Right hindlimb (tissue), 1 donor: ENCODE data around the gene DCTN4.
"Not testable (repeated sequence)": the region's sequence is repeated elsewhere in the genome, so short reads cannot be mapped to it uniquely, and the experiment has no call there.

ENCODE experiments used
- DNase-seq: peaks from one replicate; pipeline ENCODE4 v3.0.0-alpha.2; 2018

The DCTN4 gene

GRCh38 chr5:150778088-150778516 is 19.3 kb upstream of the DCTN4 start:
- DNase-seq = no peak

GRCh38 chr5:150777685-150778084 is 18.9 kb upstream of the DCTN4 start:
- no peak for DNase-seq

DNA sequence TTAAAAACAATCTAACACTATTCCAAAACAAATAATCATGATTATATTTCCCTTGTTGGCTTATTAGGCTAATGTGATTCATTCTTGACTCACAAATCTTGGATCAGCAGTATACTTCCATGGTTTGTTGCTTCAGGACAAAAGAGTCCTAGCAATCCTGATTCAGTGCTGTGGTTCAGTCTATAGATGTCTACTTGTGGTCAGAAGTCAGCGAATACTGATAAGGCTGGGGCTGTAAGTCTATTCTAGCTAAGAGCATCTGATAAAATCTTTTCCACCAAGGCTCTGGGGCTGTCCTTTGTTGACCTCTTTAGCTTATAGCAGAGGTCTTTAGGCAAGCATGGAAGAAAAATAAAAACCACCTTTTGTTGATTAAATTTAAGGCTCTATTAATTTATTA is 15.3 kb upstream of the DCTN4 start:
- no peak for DNase-seq

DNA sequence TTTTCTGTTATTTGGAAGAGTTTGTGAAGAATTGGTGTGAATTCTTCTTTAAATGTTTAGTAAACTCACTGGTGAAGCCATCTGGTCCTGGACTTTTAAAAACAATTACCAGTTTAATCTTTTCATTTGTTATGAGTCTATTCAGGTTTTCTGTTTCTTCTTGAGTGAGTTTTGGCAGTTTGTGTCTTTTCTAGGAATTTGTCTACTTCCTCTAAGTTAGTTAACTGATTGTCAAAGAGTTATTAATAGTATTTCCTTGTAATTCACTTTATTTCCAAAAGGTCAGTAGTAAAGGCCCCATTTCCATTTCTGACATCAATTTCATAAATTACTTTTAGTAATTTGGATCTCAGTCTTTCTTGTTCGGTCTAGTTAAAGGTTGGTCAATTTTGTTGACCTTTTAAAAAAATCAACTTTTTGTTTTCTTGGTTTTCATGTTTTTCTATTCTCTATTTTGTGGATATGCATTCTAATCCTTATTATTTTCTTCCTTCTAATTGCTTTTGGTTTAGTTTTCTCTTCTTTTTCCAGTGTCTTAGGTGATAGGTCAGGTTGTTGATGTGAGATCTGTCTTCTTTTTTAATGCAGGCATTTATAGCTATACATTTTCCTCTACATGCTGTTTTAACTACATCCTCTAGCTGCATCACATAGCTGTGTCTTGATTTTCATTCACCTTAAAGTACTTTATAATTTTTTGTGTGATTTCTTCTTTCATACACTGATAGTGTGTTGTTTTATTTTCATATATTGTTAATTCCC is 12.4 kb upstream of the DCTN4 start:
- DNase-seq = no peak

DNA sequence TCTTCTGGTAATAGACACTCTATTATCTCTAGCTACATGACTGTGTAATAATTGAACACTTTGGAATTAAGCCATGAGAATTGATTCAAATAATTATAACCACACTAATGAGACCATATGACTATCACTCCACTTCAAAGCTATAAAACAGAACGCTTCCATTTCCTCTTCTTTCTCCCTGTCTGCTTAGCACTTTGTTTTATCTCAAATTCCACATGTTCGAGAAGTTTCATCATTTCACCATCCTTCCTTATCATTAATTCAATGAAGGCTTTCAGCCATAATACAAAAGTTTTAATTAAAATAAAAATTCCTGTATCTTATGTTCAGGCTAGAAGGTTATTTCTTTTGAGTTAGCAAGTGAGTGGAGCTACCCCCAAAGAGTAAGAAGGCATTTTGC is 7.4 kb upstream of the DCTN4 start:
- no peak for DNase-seq

DNA sequence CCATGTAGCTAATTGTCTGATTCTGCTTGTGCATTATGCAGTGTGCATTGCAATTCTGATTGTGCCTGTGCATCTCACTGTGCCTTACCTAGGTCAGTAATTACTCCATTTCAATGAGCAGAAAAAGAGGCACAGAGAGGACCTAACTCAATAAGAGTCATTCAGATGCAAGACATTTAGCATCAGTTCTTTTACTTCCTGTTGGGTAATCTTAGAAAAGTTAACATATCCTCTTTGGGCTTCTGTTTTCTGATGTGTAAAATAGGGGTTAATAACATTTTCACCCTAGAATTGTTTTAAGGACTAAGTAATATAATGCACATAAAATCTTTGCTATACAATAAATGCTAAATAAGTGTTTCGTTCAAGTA is 7.0 kb upstream of the DCTN4 start:
- no peak for DNase-seq

- DNase-seq = no peak
These were observed 6.4 kb upstream of the DCTN4 start for GRCh38 chr5:150765011-150765798.

DNA sequence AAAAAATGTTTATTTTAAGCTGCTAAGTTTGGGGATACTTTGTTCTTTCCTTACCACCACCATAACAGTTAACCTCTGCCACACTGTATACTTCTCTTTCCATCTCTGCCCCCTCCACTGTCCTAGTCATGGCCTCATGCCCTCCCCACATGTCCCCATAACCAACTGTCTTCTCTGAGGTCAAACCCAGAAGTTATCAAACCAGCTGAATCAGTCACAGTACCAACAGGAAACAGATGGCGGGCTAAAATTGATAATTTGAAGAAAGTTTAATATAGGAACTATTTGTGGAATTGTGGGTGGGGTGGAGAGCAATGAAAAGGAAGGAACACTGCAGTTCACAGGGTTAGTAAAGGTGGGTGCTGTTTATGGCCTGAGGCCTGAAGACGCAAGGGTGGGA is 5.7 kb upstream of the DCTN4 start:
- no peak for DNase-seq

GRCh38 chr5:150763023-150763769 is 4.4 kb upstream of the DCTN4 start:
- DNase-seq = peak; percentile 61

DNA sequence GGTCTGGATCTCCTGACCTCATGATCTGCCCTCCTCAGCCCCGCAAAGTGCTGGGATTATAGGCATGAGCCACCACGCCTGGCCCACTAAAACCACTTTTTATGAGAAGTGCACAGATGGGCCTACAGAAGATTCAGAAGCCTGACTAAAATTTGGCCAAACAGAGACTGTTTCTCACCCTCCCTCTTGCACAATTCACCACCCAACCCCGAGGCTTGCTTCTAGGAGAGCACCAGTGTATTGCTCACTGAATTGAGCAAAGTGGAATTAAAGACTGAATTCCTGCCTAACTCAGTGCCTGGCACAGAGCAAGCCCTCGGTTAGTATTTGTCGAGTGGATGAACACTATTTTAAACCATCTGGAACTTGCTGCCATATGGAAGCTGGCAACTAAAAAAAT is 3.4 kb upstream of the DCTN4 start:
- DNase-seq = no peak

DNA sequence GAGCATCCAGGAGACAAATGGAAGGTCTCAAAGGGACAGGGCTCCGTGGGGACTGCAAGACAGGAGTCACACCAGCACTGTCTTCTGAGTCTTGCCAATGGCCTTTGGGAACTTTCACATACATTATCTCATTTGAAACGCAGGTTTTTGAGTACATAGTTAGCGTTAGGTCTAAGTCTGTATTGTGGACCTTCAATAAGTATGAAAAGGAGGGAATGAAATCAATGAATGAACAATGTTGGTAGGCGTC is 442 bp upstream of the DCTN4 start:
- DNase-seq = no peak

DNA sequence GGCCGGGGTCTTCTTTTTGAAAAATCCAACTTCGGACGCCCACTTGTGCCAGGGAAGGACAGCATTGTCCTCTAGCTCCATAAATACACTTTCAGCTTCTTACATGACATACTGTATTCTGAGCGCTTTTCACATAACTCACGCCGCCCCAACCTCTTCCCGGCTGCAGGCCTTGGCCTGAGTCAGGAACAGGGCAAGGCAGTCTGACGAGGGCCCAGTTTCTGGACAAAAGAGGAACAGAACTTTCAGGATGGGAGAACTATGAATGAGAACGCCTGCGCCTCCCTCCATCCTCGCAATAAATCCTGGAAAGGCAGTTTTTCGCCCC is 650 bp downstream of the DCTN4 start:
- DNase-seq = no peak

DNA sequence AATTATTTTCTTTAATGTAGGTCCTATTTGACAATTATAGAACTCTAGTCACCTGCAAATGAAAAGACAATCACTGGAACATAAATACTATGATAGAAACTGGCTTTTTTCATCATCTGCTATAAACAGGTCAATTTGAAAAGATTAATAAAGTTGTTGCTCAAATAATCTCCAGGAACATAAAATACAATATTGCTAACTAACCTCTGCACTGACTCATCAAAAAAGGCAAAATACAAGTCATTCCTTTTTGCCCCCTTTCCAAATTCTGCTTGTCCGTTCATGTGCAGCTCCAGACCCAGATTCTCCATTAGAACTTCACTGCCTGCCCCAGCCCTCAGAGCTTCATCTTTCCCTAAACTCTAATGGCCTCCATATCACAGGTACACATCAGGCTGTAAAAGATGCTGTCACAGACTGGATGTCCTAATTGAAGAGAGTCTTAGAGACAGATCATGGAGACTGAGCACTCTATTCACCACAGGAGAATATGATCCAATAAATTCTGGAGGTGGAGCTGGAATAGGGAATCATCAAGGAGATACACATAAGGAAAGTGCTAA is 1.6 kb downstream of the DCTN4 start:
- DNase-seq = no peak

DNA sequence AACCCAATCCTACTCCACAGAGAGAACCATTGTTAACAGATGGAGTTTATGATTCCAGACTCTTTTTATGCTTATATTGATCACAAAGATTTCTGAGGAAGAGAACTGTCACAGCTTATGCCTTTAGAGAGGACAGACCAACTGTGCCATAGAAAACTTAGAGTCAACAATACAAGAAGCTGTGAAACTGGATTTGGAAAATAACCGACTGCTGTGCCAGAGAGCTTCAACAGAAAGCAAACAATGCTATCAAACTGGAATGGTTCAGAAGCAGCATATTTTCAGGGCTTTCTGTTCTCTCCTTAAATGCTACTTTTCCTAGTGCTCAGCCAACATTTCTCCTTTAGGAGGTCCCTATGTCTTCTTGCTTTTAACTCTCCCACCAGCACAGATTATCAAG is 5.0 kb downstream of the DCTN4 start:
- DNase-seq = no peak

DNA sequence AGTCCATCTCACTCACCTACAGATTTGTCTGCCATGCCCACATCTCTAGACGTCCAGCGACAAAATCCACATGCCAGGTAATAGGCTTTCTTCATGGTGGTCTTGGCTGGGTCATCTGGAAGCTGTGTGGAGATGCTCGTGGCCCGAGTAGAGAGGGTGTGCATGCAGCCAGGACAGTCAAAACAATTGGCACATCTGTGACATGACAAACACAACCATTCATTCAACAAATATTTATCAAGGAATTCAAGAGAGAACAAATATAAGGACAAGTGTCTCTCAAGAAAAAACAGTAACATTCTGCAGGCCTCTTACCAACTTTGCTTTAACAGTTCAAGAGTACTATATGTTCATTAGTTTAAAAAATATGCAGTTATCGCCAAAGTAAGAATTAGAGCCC is 5.4 kb downstream of the DCTN4 start:
- DNase-seq = no peak

DNA sequence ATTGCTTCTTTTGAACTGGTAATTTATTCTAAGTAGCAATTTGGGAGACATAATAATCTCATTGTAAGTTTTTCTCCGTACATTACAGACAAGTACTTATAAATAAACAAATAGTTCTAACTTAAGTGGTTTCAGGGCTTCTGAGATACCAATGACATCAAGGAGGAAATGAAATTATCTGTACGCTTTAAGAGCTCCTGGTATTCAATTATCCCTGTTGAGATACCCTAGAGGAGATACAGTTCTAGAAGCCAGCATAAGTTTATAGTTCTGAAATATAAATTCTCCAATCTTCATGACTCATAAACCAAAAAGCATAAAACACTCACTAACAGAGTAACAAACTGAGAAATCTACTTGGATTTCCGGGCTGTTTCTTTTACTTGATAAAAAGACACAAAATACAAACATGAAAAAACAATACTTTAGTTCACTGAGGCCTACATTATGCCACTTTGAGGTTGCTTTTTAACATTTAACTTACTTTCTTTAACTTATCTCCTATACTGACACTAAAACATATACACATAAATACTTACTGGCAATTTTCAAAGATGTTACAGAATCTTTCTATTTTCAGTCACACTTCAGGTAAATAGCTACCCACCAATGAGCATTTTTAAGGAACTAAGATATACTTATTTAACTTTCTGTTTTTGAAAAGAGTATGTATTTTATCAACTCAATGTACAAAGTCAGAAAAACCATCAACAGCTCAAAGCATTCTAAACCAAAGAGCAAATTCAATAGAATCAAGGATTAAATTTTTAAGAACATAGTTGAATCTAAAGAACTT is 7.5 kb downstream of the DCTN4 start:
- no peak for DNase-seq

- no peak for DNase-seq
These were observed 8.3 kb downstream of the DCTN4 start for GRCh38 chr5:150750469-150750868.

GRCh38 chr5:150743142-150743488 is 15.7 kb downstream of the DCTN4 start:
- not testable (repeated sequence) for DNase-seq

- not testable (repeated sequence) for DNase-seq
These were observed 16.2 kb downstream of the DCTN4 start for GRCh38 chr5:150742455-150743141.

DNA sequence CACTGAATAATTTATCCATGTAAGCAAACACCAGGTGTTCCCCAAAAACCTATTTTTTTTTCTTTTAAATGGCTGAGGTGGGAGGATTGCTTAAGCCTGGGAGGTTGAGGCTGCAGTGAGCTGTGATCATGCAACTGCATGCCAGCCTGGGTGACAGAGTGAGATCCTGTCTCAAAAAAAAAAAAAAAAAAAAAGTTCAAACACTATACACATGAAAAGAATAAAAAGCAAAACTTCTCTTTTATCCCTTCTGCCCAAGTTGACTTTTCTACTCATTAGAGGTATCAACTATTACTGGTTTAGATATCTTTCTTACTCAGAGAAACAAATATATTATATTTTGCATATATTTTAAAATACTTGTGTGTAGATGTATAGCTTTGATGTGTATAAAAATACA is 17.8 kb downstream of the DCTN4 start:
- no peak for DNase-seq

DNA sequence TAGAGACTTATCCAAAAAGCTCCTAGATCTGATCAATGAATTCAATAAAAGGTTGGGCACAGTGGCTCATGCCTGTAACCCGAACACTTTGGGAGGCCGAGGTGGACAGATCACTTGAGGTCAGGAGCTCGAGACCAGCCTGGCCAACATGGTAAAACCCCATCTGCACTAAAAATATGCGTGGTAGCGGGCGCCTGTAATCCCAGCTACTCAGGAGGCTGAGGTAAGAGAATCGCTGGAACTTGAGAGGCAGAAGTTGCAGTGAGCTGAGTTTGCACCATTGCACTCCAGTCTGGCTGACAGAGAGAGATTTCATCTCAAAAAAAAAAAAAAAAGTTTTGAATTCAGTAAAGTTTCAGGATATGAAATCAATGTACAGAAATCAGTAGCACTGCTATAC is 20.0 kb downstream of the DCTN4 start:
- no peak for DNase-seq

DNA sequence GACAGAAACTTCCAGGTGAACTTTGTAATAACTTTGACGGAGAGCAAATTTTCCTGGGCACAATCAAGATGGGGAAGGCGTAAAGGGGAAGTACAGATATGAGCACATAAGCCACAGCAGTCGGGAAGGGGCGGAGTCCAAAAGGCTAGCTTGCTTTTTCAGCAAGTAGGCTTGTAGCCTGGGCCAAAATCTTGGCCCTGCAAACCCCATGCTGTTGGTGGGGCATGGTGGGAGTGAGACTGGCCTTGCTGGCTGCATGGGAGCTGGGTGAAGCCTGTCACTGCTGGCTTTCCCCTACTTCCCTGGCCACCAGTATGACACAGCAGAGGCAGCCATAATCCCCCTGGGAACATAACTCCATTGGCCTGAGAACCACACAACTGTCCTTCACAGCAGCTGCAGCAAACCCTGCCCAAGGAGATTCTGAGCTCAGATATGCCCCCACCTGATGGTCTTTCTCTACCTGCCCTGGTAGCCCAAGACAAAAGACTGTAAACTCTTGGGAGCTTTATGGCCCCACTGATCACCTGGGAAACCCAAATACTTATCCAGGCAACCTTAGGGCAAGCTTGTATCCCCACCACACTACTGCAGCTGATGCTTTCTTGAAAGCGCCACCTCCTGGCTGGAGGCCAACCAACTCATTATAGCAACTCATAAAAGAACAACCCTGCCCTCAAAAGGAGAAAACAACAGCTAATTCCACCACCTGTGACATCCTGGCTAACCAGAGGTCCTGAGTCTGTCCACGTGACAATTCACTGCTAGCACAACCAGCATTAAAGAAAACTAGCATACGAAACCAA is 24.0 kb downstream of the DCTN4 start:
- no peak for DNase-seq
